ENCODE data around the gene RPL32.
"Not testable (repeated sequence)": the region's sequence is repeated elsewhere in the genome, so short reads cannot be mapped to it uniquely, and the experiment has no call there.

RPL32 gene

GRCh38 chr3:12884186-12884680, 42.9 kb upstream of the RPL32 start:
- TF ChIP-seq CTCF (IDR thresholded peaks at IDR 0.05; ENCODE audit: low read depth, low read length, missing control alignments) = no peak
- DNase-seq (ENCODE audit: low read depth) = no peak
- no peak overlapping the region for H3K4me3 ChIP-seq (ENCODE audit: low read depth, low read length)

DNA sequence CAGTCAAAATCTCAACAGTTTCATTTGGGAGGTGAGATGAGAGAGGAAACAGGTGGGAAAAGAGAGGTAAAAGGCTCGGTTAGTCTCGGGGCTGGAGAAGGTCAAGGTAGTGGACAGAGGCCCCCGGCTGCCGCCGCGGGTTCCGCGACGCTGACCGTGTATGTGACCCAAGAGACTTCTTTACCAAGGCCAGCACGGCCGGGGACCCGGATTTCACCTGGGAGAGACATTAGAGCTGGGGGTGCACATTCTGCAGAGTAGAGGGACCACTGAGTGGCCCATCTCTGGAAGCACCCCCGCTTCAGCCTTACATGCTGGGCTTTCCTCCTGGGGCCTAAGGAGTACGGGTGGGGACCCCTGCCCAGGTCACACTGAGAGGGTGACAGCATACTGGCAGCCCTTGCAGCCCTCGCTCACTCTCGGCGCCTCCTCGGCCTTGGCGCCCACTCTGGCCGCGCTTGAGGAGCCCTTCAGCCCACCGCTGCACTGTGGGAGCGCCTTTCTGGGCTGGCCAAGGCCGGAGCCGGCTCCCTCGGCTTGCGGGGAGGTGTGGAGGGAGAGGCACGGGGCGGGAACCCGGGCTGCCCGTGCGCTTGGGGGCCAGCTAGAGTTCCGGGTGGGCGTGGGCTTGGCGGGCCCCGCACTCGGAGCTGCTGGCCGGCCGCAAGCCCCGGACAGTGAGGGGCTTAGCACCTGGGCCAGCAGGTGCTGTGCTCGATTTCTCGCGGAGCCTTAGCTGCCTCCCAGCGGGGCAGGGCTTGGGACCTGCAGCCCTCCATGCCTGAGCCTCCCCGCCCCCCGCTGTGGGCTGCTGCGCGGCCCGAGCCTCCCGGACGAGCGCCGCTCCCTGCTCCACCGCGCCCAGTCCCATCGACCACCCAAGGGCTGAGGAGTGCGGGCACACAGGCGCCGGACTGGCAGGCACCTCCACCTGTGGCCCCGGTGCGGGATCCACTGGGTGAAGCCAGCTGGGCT, 41.3 kb upstream of the RPL32 start:
- no peak overlapping the region for H3K4me3 ChIP-seq (ENCODE audit: low read depth, low read length)
- no peak for DNase-seq (ENCODE audit: low read depth)
- no peak for TF ChIP-seq CTCF (IDR thresholded peaks at IDR 0.05; ENCODE audit: low read depth, low read length, missing control alignments)

GRCh38 chr3:12881858-12882257, 40.5 kb upstream of the RPL32 start:
- H3K4me3 ChIP-seq (ENCODE audit: low read depth, low read length) = not testable (repeated sequence)
- DNase-seq (ENCODE audit: low read depth) = peak; percentile 78
- peak; percentile 46 for TF ChIP-seq CTCF (IDR thresholded peaks at IDR 0.05; ENCODE audit: low read depth, low read length, missing control alignments)

GRCh38 chr3:12879191-12879815, 37.9 kb upstream of the RPL32 start:
- TF ChIP-seq CTCF (IDR thresholded peaks at IDR 0.05; ENCODE audit: low read depth, low read length, missing control alignments) = no peak
- no peak overlapping the region for H3K4me3 ChIP-seq (ENCODE audit: low read depth, low read length)
- DNase-seq (ENCODE audit: low read depth) = no peak

- H3K4me3 ChIP-seq (ENCODE audit: low read depth, low read length); DNase-seq (ENCODE audit: low read depth): not testable (repeated sequence)
Observed at GRCh38 chr3:12878758-12879157, 37.4 kb upstream of the RPL32 start.

- DNase-seq (ENCODE audit: low read depth) = no peak
- H3K4me3 ChIP-seq (ENCODE audit: low read depth, low read length) = no peak overlapping the region
- no peak for TF ChIP-seq CTCF (IDR thresholded peaks at IDR 0.05; ENCODE audit: low read depth, low read length, missing control alignments)
Observed at GRCh38 chr3:12878141-12878574, 36.8 kb upstream of the RPL32 start.

GRCh38 chr3:12877040-12877439, 35.7 kb upstream of the RPL32 start:
- no peak overlapping the region for H3K4me3 ChIP-seq (ENCODE audit: low read depth, low read length)
- TF ChIP-seq CTCF (IDR thresholded peaks at IDR 0.05; ENCODE audit: low read depth, low read length, missing control alignments) = no peak
- no peak for DNase-seq (ENCODE audit: low read depth)
